Measurements from ENCODE around the gene MADD. TPM values are rescaled to one million over a fixed set of nuclear protein-coding genes. Genes with fewer than 3 reads are reported as not detected.

MADD gene
- total RNA-seq, 6 experiments from 2014 or later, result 15.2 to 21.3 (median 16.8) TPM

DNA sequence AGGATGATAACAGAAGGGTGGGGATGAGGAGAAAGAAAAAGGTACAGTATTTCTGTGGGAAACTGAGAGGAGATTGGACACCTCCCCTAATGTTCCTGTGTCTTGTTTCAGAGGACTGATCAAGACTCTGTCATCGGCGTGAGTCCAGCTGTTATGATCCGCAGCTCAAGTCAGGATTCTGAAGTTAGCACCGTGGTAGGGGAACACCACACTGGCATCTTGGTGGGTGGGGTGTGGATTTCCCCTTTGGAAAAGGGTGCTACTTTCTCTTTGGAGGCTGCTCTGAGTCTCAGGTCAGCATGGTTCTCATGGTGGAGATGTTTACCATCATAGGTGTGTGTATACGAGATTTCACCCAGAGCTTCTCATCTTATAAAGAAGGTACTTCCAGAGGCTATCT lies 25.5 kb downstream of the MADD start:
- DNase-seq (no peak), ATAC-seq (no peak)
- H3K36me3 ChIP-seq, result peaks cover 0 to 80% (median 35%) of the 10 kb centered on the region in 4 donors
- H3K4me1 ChIP-seq, result no peaks in the 10 kb centered on the region
- H3K27me3 ChIP-seq, result no peaks in the 10 kb centered on the region
- TF ChIP-seq POLR2A (IDR thresholded peaks at IDR 0.05), result no peak
- TF ChIP-seq, protein P1, sequence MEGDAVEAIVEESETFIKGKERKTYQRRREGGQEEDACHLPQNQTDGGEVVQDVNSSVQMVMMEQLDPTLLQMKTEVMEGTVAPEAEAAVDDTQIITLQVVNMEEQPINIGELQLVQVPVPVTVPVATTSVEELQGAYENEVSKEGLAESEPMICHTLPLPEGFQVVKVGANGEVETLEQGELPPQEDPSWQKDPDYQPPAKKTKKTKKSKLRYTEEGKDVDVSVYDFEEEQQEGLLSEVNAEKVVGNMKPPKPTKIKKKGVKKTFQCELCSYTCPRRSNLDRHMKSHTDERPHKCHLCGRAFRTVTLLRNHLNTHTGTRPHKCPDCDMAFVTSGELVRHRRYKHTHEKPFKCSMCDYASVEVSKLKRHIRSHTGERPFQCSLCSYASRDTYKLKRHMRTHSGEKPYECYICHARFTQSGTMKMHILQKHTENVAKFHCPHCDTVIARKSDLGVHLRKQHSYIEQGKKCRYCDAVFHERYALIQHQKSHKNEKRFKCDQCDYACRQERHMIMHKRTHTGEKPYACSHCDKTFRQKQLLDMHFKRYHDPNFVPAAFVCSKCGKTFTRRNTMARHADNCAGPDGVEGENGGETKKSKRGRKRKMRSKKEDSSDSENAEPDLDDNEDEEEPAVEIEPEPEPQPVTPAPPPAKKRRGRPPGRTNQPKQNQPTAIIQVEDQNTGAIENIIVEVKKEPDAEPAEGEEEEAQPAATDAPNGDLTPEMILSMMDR (IDR thresholded peaks at IDR 0.05), result no peak
- no peak overlapping the region for H3K27ac ChIP-seq
- intact Hi-C loops (cut with DNase I), result no loop called here
- no peaks in the 10 kb centered on the region for H3K9me3 ChIP-seq
- WGBS (ENCODE audit: insufficient coverage, low coverage, low lambda C conversion rate, missing lambda C conversion rate), result 87% methylated on average over 4 of the region's 5 CpGs
- no peak overlapping the region for H3K4me3 ChIP-seq

DNA sequence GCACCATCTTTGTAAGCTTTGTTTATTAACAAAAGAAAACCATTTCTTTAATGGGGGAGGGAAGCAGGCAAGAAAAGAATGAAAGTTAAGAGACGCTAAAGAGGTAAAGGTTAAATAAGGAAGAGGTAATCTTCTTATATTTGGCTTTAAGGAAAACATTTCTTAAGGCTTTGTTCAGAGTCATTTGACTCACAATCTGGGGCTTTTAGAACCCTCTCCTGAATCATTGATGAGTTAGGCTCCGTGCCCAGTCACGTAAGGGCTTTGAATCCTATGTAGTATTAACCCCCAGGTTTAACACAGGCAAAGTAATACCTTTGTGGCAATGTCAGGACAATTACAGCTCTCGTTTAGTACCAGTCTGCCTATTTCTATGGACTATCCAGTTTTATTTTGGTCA lies 26.1 kb downstream of the MADD start:
- 82% methylated on average over 4 of the region's 4 CpGs for WGBS (ENCODE audit: insufficient coverage, low coverage, low lambda C conversion rate, missing lambda C conversion rate)
- H3K27ac ChIP-seq, result no peak overlapping the region
- H3K4me1 ChIP-seq, result no peaks in the 10 kb centered on the region
- H3K9me3 ChIP-seq, result no peaks in the 10 kb centered on the region
- intact Hi-C loops (cut with DNase I), result no loop called here
- no peak for TF ChIP-seq POLR2A (IDR thresholded peaks at IDR 0.05)
- TF ChIP-seq, protein P1 (IDR thresholded peaks at IDR 0.05), result no peak
- no peak overlapping the region for H3K4me3 ChIP-seq
- peaks cover 0 to 75% (median 29%) of the 10 kb centered on the region in 4 donors for H3K36me3 ChIP-seq
- DNase-seq (no peak), ATAC-seq (no peak)
- H3K27me3 ChIP-seq, result no peaks in the 10 kb centered on the region

DNA sequence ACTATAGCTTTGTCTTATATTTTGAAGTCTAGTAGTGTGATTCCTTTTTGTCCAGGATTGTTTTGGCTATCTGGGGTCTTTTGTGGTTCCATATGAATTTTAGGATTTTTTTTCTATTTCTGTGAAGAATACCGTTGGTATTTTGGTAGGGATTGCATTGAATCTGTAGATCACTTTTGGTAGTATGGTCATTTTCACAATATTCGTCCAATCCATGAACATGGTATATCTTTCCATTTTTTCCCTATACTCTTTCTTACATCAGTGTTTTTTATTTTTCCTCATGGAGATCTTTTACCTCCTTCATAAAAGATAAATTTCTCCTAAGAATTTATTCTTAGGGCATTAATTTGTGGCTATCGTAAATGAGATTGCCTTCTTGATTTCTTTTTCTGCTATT lies 29.1 kb downstream of the MADD start:
- no peak for ATAC-seq
- Histone ChIP-seq H3K4me3 (no peak overlapping the region), H3K36me3 (peaks cover 0 to 65% (median 23%) of the 10 kb centered on the region in 4 donors), H3K4me1 (no peaks in the 10 kb centered on the region), H3K9me3 (no peaks in the 10 kb centered on the region), H3K27me3 (no peaks in the 10 kb centered on the region), H3K27ac (no peak overlapping the region)
- WGBS (ENCODE audit: insufficient coverage, low coverage, low lambda C conversion rate, missing lambda C conversion rate), result 91% methylated on average over 3 of the region's 3 CpGs
- intact Hi-C loops (cut with DNase I), result no loop called here
- DNase-seq, result no peak
- TF ChIP-seq, protein P1 (IDR thresholded peaks at IDR 0.05), result no peak
- TF ChIP-seq POLR2A (IDR thresholded peaks at IDR 0.05), result no peak

DNA sequence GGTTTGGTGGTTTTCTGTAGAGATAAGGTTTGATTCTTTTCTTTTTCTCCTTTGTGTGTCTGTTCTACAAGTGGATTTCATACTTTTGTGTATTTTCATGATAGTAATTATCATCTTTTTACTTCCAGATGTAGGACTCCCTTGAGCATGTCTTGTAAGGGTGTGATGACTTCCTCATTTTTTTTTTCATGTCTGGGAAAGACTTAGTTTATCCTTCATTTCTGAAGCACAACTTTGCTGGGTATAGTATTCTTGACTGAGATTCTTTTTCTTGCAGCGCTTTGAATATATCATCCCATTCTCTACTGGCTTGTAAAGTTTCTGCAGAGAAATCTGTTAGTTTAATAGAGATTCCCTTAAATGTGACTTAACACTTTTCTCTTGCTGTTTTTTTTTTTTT lies 32.9 kb downstream of the MADD start:
- WGBS (ENCODE audit: insufficient coverage, low coverage, low lambda C conversion rate, missing lambda C conversion rate), result 100% methylated on average over 1 of the region's 1 CpG
- intact Hi-C loops (cut with DNase I), result no loop called here
- Histone ChIP-seq H3K9me3 (no peaks in the 10 kb centered on the region), H3K27ac (no peak overlapping the region), H3K27me3 (no peaks in the 10 kb centered on the region), H3K4me1 (peaks cover 0 to 20% (median 6%) of the 10 kb centered on the region in 4 donors), H3K36me3 (peaks cover 7 to 42% (median 12%) of the 10 kb centered on the region in 4 donors), H3K4me3 (no peak overlapping the region)
- no peak for DNase-seq
- no peak for TF ChIP-seq POLR2A (IDR thresholded peaks at IDR 0.05)
- TF ChIP-seq, protein P1 (IDR thresholded peaks at IDR 0.05), result no peak
- no peak for ATAC-seq

Data from right lobe of liver (tissue), 6 donors.